HepG2 (cell line): Measurements from ENCODE around the gene SLC22A31. TPM values are rescaled to one million over a fixed set of nuclear protein-coding genes. Genes with fewer than 3 reads are reported as not detected.

ENCODE experiments used
- CBX5 ChIP-seq: sonication (generic); formaldehyde crosslinking; IDR thresholded peaks from 2 replicates; pipeline ENCODE4 v1.4.0; 2020; ENCODE audit warnings: missing genetic modification reagents, borderline replicate concordance
- CHCHD3 ChIP-seq: sonication (generic); formaldehyde crosslinking; IDR thresholded peaks from 2 replicates; pipeline ENCODE4 v1.8.0; 2022; ENCODE audit warnings: mild to moderate bottlenecking, missing genetic modification reagents, moderate library complexity
- GZF1 ChIP-seq: sonication (generic); formaldehyde crosslinking; IDR thresholded peaks from 2 replicates; pipeline ENCODE4 v1.5.1; 2020; ENCODE audit warnings: mild to moderate bottlenecking, missing genetic modification reagents
- NFATC3 ChIP-seq: sonication (generic); formaldehyde crosslinking; IDR thresholded peaks from 2 replicates; pipeline ENCODE4 v1.5.1; 2020; ENCODE audit warnings: mild to moderate bottlenecking, missing genetic modification reagents
- NRL ChIP-seq: sonication (generic); formaldehyde crosslinking; IDR thresholded peaks from 2 replicates; pipeline ENCODE4 v1.5.0; 2020; ENCODE audit warnings: missing genetic modification reagents, mild to moderate bottlenecking, moderate library complexity, borderline replicate concordance
- PAF1 ChIP-seq: IDR thresholded peaks from 2 replicates; pipeline ENCODE4 v1.6.1; 2016; ENCODE audit warnings: missing genetic modification reagents, missing compliant biosample characterization
- TBP ChIP-seq: sonication (generic); formaldehyde crosslinking; IDR thresholded peaks from 2 replicates; pipeline ENCODE4 v1.5.0; 2020; ENCODE audit warnings: missing genetic modification reagents
- ZNF768 ChIP-seq: sonication (generic); formaldehyde crosslinking; IDR thresholded peaks from 2 replicates; pipeline ENCODE4 v1.4.0; 2020; ENCODE audit warnings: missing genetic modification reagents
- ZNF879 ChIP-seq: sonication (generic); formaldehyde crosslinking; IDR thresholded peaks from 2 replicates; pipeline ENCODE4 v1.8.1; 2023; ENCODE audit warnings: missing genetic modification reagents
- polyA plus RNA-seq, 8 experiments: library from polyadenylated mRNA; depleted of rRNA in 3 of 8; stranded (reverse) in 7 of 8; unstranded in 1 of 8; fragments of >200 nt; fragmentation: Illumina TruSeq in 4 of 8; extraction: Trizol in 4 of 8; gene quantifications; 2 replicates each; pipeline versions ENCODE4 v1.2.1 to v1.2.3, GENCODE V29; 2011 to 2016; ENCODE audit warnings: low read depth in 4 of 8, missing spikeins in 1 of 8, mixed read lengths in 1 of 8; ENCODE audit not compliant: insufficient read depth in 1 of 8
- total RNA-seq, 5 experiments: library from RNA; depleted of rRNA; stranded (reverse); fragments of >200 nt; fragmentation: Illumina TruSeq; extraction: Trizol; gene quantifications; 2 replicates each; pipeline ENCODE4 v1.2.3, GENCODE V29; 2016; ENCODE audit warnings: low read depth in 1 of 5
- TF ChIP-seq, protein P1 (sequence below), 2 experiments: fragments of 450-650 bp in 1 of 2; sonication (generic) in 1 of 2; formaldehyde crosslinking in 1 of 2; IDR thresholded peaks; 2 replicates each; pipeline versions ENCODE4 v1.6.1 to v1.8.0; 2016 to 2022; ENCODE audit warnings: antibody characterized with exemption in 1 of 2, mild to moderate bottlenecking in 1 of 2, missing genetic modification reagents in 1 of 2
- TF ChIP-seq, protein P2 (sequence below): sonication (generic); formaldehyde crosslinking; IDR thresholded peaks from 2 replicates; pipeline ENCODE4 v1.4.0; 2020; ENCODE audit warnings: mild to moderate bottlenecking, missing genetic modification reagents
- TF ChIP-seq, protein P3 (sequence below): fragments of 450-650 bp; IDR thresholded peaks from 2 replicates; pipeline ENCODE4 v1.6.1; 2017; ENCODE audit warnings: mild to moderate bottlenecking
- TF ChIP-seq, protein P4 (sequence below): sonication (generic); formaldehyde crosslinking; IDR thresholded peaks from 2 replicates; pipeline ENCODE4 v1.5.1; 2020; ENCODE audit warnings: missing genetic modification reagents, mild to moderate bottlenecking, borderline replicate concordance

SLC22A31 gene
- total and polyA plus RNA-seq, 2 of the 13 experiments (the other 11 are each of a cell fraction or from before 2014, with no cell fraction given) = 67.3 to 83.3 TPM

DNA sequence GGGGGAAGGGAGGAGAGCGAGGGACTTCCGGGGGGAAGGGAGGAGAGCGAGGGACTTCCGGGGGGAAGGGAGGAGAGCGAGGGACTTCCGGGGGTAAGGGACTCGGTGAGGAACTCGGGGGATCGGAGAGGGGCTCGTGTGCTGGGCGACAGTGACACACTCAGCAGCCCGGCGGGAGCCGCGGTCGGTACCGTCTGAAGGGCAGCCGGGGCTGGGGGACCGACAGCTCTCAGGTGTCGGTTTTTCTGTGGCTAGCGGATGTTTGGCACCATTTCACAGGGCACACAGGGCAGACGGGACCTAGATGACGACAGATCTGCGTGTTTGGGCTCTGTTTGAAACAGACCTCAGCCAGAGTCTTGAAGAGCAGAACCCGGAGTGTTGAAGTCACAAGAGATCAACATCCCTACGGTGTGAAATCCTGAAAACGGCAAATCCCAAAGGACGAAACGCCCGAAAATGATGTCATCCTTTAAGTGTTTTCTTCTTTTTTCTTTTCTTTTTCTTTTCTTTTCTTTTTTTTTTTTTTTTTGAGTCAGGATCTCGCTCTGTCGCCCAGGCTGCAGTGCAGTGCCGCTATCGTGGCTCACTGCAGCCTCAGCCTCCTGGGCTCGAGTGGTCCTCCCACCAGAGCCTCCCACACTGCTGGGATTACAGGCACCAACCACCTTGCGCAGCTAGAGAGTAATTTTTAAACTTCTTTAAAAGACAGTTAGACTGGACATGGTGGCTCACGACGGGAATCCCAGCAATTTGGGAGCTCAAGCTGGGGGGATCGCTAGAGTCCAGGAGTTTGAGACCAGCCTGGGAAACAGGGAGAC lies 41.1 kb upstream of the SLC22A31 start (continued):
- TF ChIP-seq, protein P1, sequence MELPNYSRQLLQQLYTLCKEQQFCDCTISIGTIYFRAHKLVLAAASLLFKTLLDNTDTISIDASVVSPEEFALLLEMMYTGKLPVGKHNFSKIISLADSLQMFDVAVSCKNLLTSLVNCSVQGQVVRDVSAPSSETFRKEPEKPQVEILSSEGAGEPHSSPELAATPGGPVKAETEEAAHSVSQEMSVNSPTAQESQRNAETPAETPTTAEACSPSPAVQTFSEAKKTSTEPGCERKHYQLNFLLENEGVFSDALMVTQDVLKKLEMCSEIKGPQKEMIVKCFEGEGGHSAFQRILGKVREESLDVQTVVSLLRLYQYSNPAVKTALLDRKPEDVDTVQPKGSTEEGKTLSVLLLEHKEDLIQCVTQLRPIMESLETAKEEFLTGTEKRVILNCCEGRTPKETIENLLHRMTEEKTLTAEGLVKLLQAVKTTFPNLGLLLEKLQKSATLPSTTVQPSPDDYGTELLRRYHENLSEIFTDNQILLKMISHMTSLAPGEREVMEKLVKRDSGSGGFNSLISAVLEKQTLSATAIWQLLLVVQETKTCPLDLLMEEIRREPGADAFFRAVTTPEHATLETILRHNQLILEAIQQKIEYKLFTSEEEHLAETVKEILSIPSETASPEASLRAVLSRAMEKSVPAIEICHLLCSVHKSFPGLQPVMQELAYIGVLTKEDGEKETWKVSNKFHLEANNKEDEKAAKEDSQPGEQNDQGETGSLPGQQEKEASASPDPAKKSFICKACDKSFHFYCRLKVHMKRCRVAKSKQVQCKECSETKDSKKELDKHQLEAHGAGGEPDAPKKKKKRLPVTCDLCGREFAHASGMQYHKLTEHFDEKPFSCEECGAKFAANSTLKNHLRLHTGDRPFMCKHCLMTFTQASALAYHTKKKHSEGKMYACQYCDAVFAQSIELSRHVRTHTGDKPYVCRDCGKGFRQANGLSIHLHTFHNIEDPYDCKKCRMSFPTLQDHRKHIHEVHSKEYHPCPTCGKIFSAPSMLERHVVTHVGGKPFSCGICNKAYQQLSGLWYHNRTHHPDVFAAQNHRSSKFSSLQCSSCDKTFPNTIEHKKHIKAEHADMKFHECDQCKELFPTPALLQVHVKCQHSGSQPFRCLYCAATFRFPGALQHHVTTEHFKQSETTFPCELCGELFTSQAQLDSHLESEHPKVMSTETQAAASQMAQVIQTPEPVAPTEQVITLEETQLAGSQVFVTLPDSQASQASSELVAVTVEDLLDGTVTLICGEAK (IDR thresholded peaks at IDR 0.05) = peak; percentile 93
- TF ChIP-seq, protein P1 (CRISPR knock-in tag; IDR thresholded peaks at IDR 0.05) = peak; percentile 89; the same call in 1 of the 2 replicates
- TF ChIP-seq GZF1 (no peak), NFATC3 (CRISPR knock-in tag) (no peak), ZNF768 (CRISPR knock-in tag) (peak; percentile 87), CHCHD3 (CRISPR knock-in tag) (0 out of 2 replicates have a peak, but pooled peaks have one; percentile 11), CBX5 (peak; percentile 89), TBP (CRISPR knock-in tag) (peak; percentile 81; the same call in 1 of the 2 replicates), PAF1 (CRISPR knock-in tag) (no peak), ZNF879 (CRISPR knock-in tag) (peak; percentile 95), NRL (CRISPR knock-in tag) (peak; percentile 83; the same call in 1 of the 2 replicates)
- TF ChIP-seq, protein P2, sequence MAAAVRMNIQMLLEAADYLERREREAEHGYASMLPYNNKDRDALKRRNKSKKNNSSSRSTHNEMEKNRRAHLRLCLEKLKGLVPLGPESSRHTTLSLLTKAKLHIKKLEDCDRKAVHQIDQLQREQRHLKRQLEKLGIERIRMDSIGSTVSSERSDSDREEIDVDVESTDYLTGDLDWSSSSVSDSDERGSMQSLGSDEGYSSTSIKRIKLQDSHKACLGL (CRISPR knock-in tag) = peak; percentile 79; the same call in 1 of the 2 replicates
- TF ChIP-seq, protein P3, sequence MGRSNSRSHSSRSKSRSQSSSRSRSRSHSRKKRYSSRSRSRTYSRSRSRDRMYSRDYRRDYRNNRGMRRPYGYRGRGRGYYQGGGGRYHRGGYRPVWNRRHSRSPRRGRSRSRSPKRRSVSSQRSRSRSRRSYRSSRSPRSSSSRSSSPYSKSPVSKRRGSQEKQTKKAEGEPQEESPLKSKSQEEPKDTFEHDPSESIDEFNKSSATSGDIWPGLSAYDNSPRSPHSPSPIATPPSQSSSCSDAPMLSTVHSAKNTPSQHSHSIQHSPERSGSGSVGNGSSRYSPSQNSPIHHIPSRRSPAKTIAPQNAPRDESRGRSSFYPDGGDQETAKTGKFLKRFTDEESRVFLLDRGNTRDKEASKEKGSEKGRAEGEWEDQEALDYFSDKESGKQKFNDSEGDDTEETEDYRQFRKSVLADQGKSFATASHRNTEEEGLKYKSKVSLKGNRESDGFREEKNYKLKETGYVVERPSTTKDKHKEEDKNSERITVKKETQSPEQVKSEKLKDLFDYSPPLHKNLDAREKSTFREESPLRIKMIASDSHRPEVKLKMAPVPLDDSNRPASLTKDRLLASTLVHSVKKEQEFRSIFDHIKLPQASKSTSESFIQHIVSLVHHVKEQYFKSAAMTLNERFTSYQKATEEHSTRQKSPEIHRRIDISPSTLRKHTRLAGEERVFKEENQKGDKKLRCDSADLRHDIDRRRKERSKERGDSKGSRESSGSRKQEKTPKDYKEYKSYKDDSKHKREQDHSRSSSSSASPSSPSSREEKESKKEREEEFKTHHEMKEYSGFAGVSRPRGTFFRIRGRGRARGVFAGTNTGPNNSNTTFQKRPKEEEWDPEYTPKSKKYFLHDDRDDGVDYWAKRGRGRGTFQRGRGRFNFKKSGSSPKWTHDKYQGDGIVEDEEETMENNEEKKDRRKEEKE = no peak
- TF ChIP-seq, protein P4, sequence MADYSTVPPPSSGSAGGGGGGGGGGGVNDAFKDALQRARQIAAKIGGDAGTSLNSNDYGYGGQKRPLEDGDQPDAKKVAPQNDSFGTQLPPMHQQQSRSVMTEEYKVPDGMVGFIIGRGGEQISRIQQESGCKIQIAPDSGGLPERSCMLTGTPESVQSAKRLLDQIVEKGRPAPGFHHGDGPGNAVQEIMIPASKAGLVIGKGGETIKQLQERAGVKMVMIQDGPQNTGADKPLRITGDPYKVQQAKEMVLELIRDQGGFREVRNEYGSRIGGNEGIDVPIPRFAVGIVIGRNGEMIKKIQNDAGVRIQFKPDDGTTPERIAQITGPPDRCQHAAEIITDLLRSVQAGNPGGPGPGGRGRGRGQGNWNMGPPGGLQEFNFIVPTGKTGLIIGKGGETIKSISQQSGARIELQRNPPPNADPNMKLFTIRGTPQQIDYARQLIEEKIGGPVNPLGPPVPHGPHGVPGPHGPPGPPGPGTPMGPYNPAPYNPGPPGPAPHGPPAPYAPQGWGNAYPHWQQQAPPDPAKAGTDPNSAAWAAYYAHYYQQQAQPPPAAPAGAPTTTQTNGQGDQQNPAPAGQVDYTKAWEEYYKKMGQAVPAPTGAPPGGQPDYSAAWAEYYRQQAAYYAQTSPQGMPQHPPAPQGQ = no peak
